GM11168 (cell line): Measurements from ENCODE around the gene TYW3.

ENCODE experiments used
- in situ Hi-C: fragments of 300-500 bp; cut with MboI; formaldehyde crosslinking; loops from one replicate; pipeline ENCODE4 v1.12.0; 2022; ENCODE audit warnings: low sequenced_read_pairs; ENCODE audit not compliant: unreplicated experiment

The TYW3 gene

GRCh38 chr1:74732960-74733603 is at the start of gene TYW3, which contains the start of gene CRYZ:
TYW3 (plus strand) TSS chr1:74733152; CDS start chr1:74733245, 93 bp downstream.
CRYZ (minus strand) TSS chr1:74733050; CDS start chr1:74724821, 8,229 bp downstream.
- in situ Hi-C loops, result no loop called here

- in situ Hi-C loops, result loop anchor here (25.0 kb wide), 1 partner anchor 846 kb away; no protein-coding TSS in a partner anchor
Observed at GRCh38 chr1:74683656-74684055, 49.3 kb upstream of the TYW3 start.

GRCh38 chr1:74684301-74684700 is 48.7 kb upstream of the TYW3 start:
- in situ Hi-C loops, result loop anchor here (25.0 kb wide), 1 partner anchor 847 kb away; no protein-coding TSS in a partner anchor

- in situ Hi-C loops, result loop anchor here (25.0 kb wide), 1 partner anchor 850 kb away; no protein-coding TSS in a partner anchor
Observed at GRCh38 chr1:74686928-74687327, 46.0 kb upstream of the TYW3 start.

GRCh38 chr1:74689621-74690363 is 43.2 kb upstream of the TYW3 start:
- in situ Hi-C loops, result loop anchor here (10.0 to 25.0 kb wide), 2 partner anchors 205 to 852 kb away; no protein-coding TSS in a partner anchor

- in situ Hi-C loops, result loop anchor here (10.0 to 25.0 kb wide), 2 partner anchors 206 to 853 kb away; no protein-coding TSS in a partner anchor
Observed at GRCh38 chr1:74690364-74690696, 42.6 kb upstream of the TYW3 start.

GRCh38 chr1:74690909-74691308 is 42.0 kb upstream of the TYW3 start:
- in situ Hi-C loops, result loop anchor here (10.0 to 25.0 kb wide), 2 partner anchors 206 to 854 kb away; no protein-coding TSS in a partner anchor

- in situ Hi-C loops, result loop anchor here (10.0 to 25.0 kb wide), 2 partner anchors 209 to 856 kb away; no protein-coding TSS in a partner anchor
Observed at GRCh38 chr1:74693473-74693872, 39.5 kb upstream of the TYW3 start.

- in situ Hi-C loops, result loop anchor here (10.0 to 25.0 kb wide), 2 partner anchors 213 to 861 kb away; no protein-coding TSS in a partner anchor
Observed at GRCh38 chr1:74697832-74698231, 35.1 kb upstream of the TYW3 start.

GRCh38 chr1:74699331-74699730 is 33.6 kb upstream of the TYW3 start:
- in situ Hi-C loops, result loop anchor here (10.0 to 25.0 kb wide), 2 partner anchors 215 to 862 kb away; no protein-coding TSS in a partner anchor

- in situ Hi-C loops, result no loop called here
Observed at GRCh38 chr1:74703386-74704182, 29.4 kb upstream of the TYW3 start.

GRCh38 chr1:74712881-74713280 is 20.1 kb upstream of the TYW3 start:
- in situ Hi-C loops, result no loop called here

- in situ Hi-C loops, result no loop called here
Observed at GRCh38 chr1:74713849-74714248, 19.1 kb upstream of the TYW3 start.

GRCh38 chr1:74714429-74715235 is 18.3 kb upstream of the TYW3 start:
- in situ Hi-C loops, result no loop called here

GRCh38 chr1:74715236-74715502 is 17.8 kb upstream of the TYW3 start:
- in situ Hi-C loops, result no loop called here

GRCh38 chr1:74715806-74716205 is 17.1 kb upstream of the TYW3 start:
- in situ Hi-C loops, result no loop called here

GRCh38 chr1:74716822-74717221 is 16.1 kb upstream of the TYW3 start:
- in situ Hi-C loops, result no loop called here

GRCh38 chr1:74717626-74718025 is 15.3 kb upstream of the TYW3 start:
- in situ Hi-C loops, result no loop called here

GRCh38 chr1:74726063-74726462 is 6.9 kb upstream of the TYW3 start:
- in situ Hi-C loops, result no loop called here

- in situ Hi-C loops, result no loop called here
Observed at GRCh38 chr1:74728736-74729135, 4.2 kb upstream of the TYW3 start.
